HG03520 (cell line): ENCODE data around the gene HYI.
"Not testable (repeated sequence)": the region's sequence is repeated elsewhere in the genome, so short reads cannot be mapped to it uniquely, and the experiment has no call there.

Experiments used
- ATAC-seq: cut with Tn5 transposase; IDR thresholded peaks from one replicate; pipeline ENCODE4 v1.9.1; 2021; ENCODE audit warnings: mild to moderate bottlenecking, moderate library complexity; ENCODE audit not compliant: unreplicated experiment

Gene HYI

GRCh38 chr1:43453442-43454269, at the start of gene HYI:
TSS of gene HYI (minus strand) at chr1:43453931. CDS start at chr1:43453793, 138 bp downstream.
- peak; percentile 34 for ATAC-seq

- ATAC-seq: not testable (repeated sequence)
These were observed 48.1 kb upstream of the HYI start for GRCh38 chr1:43501806-43502205.

- ATAC-seq: no peak
These were observed 46.2 kb upstream of the HYI start for GRCh38 chr1:43499898-43500297.

GRCh38 chr1:43495204-43495603, 41.5 kb upstream of the HYI start:
- no peak for ATAC-seq

- ATAC-seq: no peak
These were observed 40.1 kb upstream of the HYI start for GRCh38 chr1:43493661-43494450.

- ATAC-seq: no peak
These were observed 39.1 kb upstream of the HYI start for GRCh38 chr1:43492826-43493225.

- ATAC-seq: no peak
These were observed 37.3 kb upstream of the HYI start for GRCh38 chr1:43491061-43491460.

- ATAC-seq: no peak
These were observed 34.4 kb upstream of the HYI start for GRCh38 chr1:43488165-43488564.

- ATAC-seq: no peak
These were observed 30.6 kb upstream of the HYI start for GRCh38 chr1:43484367-43484766.

GRCh38 chr1:43482215-43482614, 28.5 kb upstream of the HYI start:
- no peak for ATAC-seq

- ATAC-seq: no peak
These were observed 27.8 kb upstream of the HYI start for GRCh38 chr1:43481491-43481890.

- no peak for ATAC-seq
These were observed 25.7 kb upstream of the HYI start for GRCh38 chr1:43479414-43479813.

GRCh38 chr1:43477716-43478115, 24.0 kb upstream of the HYI start:
- ATAC-seq: no peak

GRCh38 chr1:43475611-43476401, 22.1 kb upstream of the HYI start:
- not testable (repeated sequence) for ATAC-seq

GRCh38 chr1:43473463-43473862, 19.7 kb upstream of the HYI start:
- ATAC-seq: no peak

GRCh38 chr1:43472463-43473151, 18.9 kb upstream of the HYI start:
- ATAC-seq: not testable (repeated sequence)

GRCh38 chr1:43472087-43472462, 18.3 kb upstream of the HYI start:
- ATAC-seq: no peak

- ATAC-seq: no peak
These were observed 16.2 kb upstream of the HYI start for GRCh38 chr1:43469932-43470331.

GRCh38 chr1:43468414-43468813, 14.7 kb upstream of the HYI start:
- ATAC-seq: no peak

GRCh38 chr1:43466403-43466802, 12.7 kb upstream of the HYI start:
- ATAC-seq: no peak
